Measurements from ENCODE around the gene KIAA0825.

- TF ChIP-seq EZH2phosphoT487 (IDR thresholded peaks at IDR 0.05; ENCODE audit: insufficient read depth, low read depth), result no peak
- no peak for TF ChIP-seq EZH2 (IDR thresholded peaks at IDR 0.05; ENCODE audit: insufficient read depth, poor library complexity, severe bottlenecking)
Measured at GRCh38 chr5:94480486-94480885, 137.9 kb downstream of the KIAA0825 start.
